NCI-H526 (cell line): ENCODE measurements around the gene WDFY4.

ENCODE experiments used
- DNase-seq, 2 experiments: peaks; one replicate each; lab custom pipeline; 2025; lab: John Stamatoyannopoulos, UW

The WDFY4 gene

GRCh38 chr10:48655411-48656240 lies 29.0 kb upstream of the WDFY4 start:
- peak in 1 of 2 experiments; percentile 63 for DNase-seq

- DNase-seq, result peak; percentile 25 to 82
Observed at GRCh38 chr10:48656241-48656913, 28.3 kb upstream of the WDFY4 start.

- no peak for DNase-seq
Observed at GRCh38 chr10:48656914-48657305, 27.8 kb upstream of the WDFY4 start.

GRCh38 chr10:48657416-48657815 lies 27.3 kb upstream of the WDFY4 start:
- DNase-seq, result no peak

GRCh38 chr10:48658243-48658974 lies 26.3 kb upstream of the WDFY4 start:
- peak; percentile 1 to 69 for DNase-seq

- no peak for DNase-seq
Observed at GRCh38 chr10:48658975-48659269, 25.8 kb upstream of the WDFY4 start.

GRCh38 chr10:48659790-48660189 lies 24.9 kb upstream of the WDFY4 start:
- DNase-seq, result peak in 1 of 2 experiments; percentile 31

GRCh38 chr10:48661441-48661840 lies 23.2 kb upstream of the WDFY4 start:
- DNase-seq, result peak in 1 of 2 experiments; percentile 9

- no peak for DNase-seq
Observed at GRCh38 chr10:48667960-48668590, 16.6 kb upstream of the WDFY4 start.

GRCh38 chr10:48670978-48671913 lies 13.4 kb upstream of the WDFY4 start:
- peak; percentile 1 to 21 for DNase-seq

GRCh38 chr10:48671914-48672595 lies 12.6 kb upstream of the WDFY4 start:
- peak in 1 of 2 experiments; percentile 37 for DNase-seq

GRCh38 chr10:48672596-48673265 lies 11.9 kb upstream of the WDFY4 start:
- DNase-seq, result no peak

- no peak for DNase-seq
Observed at GRCh38 chr10:48677625-48678024, 7.0 kb upstream of the WDFY4 start.

GRCh38 chr10:48678041-48678440 lies 6.6 kb upstream of the WDFY4 start:
- DNase-seq, result no peak

GRCh38 chr10:48681740-48682139 lies 2.9 kb upstream of the WDFY4 start:
- DNase-seq, result no peak

- no peak for DNase-seq
Observed at GRCh38 chr10:48682265-48682664, 2.4 kb upstream of the WDFY4 start.

GRCh38 chr10:48683424-48683823 lies 1.2 kb upstream of the WDFY4 start:
- DNase-seq, result no peak

GRCh38 chr10:48683868-48684267 lies 805 bp upstream of the WDFY4 start:
- DNase-seq, result no peak

- DNase-seq, result no peak
Observed at GRCh38 chr10:48684463-48684791, 246 bp upstream of the WDFY4 start.

GRCh38 chr10:48685731-48686130 lies 1.1 kb downstream of the WDFY4 start:
- no peak for DNase-seq
